Endothelial cell of umbilical vein (primary cell): ENCODE results near the gene DGUOK. TPM values are rescaled to one million over a fixed set of nuclear protein-coding genes. Genes with fewer than 3 reads are reported as not detected.

Experiments used
- BruUV-seq: library from RNA; stranded (reverse); fragments of 400-500 nt; replicated peaks from 2 replicates; lab custom pipeline; 2021; lab: Mats Ljungman, UMichigan
- CTCF ChIA-PET: fragments of 300-600, 350-600 bp; sonication (Branson Sonifier 250); formaldehyde crosslinking; loops from one replicate; lab custom pipeline; 2021; ENCODE audit warnings: antibody characterized with exemption, inconsistent platforms; lab: Charles Lee
- POLR2A ChIA-PET: fragments of 300-600, 350-600 bp; sonication (Branson Sonifier 250); formaldehyde crosslinking; loops from one replicate; lab custom pipeline; 2021; ENCODE audit warnings: antibody characterized with exemption, inconsistent platforms; lab: Charles Lee
- DNase-seq: peaks from one replicate; pipeline ENCODE4 v3.0.0-alpha.2; 2011; ENCODE audit warnings: low read depth, low spot score
- FAIRE-seq: peaks from 2 replicates; lab custom pipeline; 2011; peaks lifted over from hg19 to GRCh38; lab: Jason Lieb, UNC
- H2AFZ ChIP-seq: 2 replicates; pipeline ENCODE4 v1.6.0; 2012; ENCODE audit warnings: low read depth, low read length, control low read depth, inconsistent platforms
- H3K27ac ChIP-seq: 2 replicates; pipeline ENCODE4 v1.5.1; 2011; ENCODE audit warnings: low read depth, mild to moderate bottlenecking, control low read depth, low read length, moderate library complexity; ENCODE audit not compliant: insufficient read depth
- H3K27me3 ChIP-seq, 2 experiments: 2 replicates each; pipeline versions ENCODE4 v1.6.0 to v1.6.1; 2011; ENCODE audit warnings: low read length in 2 of 2, mixed read lengths in 1 of 2; ENCODE audit not compliant: control insufficient read depth in 2 of 2, insufficient read depth in 2 of 2
- H3K36me3 ChIP-seq, 2 experiments: 2 replicates in 1 of 2; 3 replicates in 1 of 2; pipeline ENCODE4 v1.5.1; 2011; ENCODE audit warnings: low read length in 2 of 2, mild to moderate bottlenecking in 1 of 2, moderate library complexity in 1 of 2; ENCODE audit not compliant: control insufficient read depth in 2 of 2, insufficient read depth in 2 of 2; ENCODE audit errors: extremely low read depth in 1 of 2
- H3K4me1 ChIP-seq: 3 replicates; pipeline ENCODE4 v1.5.1; 2011; ENCODE audit warnings: mild to moderate bottlenecking, low read length; ENCODE audit not compliant: control insufficient read depth, insufficient read depth; ENCODE audit errors: extremely low read depth
- H3K4me2 ChIP-seq: 2 replicates; pipeline ENCODE4 v1.6.1; 2011; ENCODE audit warnings: low read length, control low read depth, mixed read lengths; ENCODE audit not compliant: insufficient read depth
- H3K4me3 ChIP-seq, 3 experiments: fragments of 200-600 bp in 1 of 3; sonication (generic), shearing (Covaris generic) in 1 of 3; replicated peaks in 1 of 3; 2 replicates each; pipeline ENCODE4 v1.5.1; 2011 to 2016; ENCODE audit warnings: control low read depth in 3 of 3, low read length in 3 of 3, mild to moderate bottlenecking in 2 of 3, inconsistent platforms in 1 of 3, low read depth in 1 of 3, moderate library complexity in 1 of 3; ENCODE audit not compliant: insufficient read depth in 1 of 3
- H3K79me2 ChIP-seq: 2 replicates; pipeline ENCODE4 v1.6.0; 2012; ENCODE audit warnings: low read length, inconsistent platforms; ENCODE audit not compliant: control insufficient read depth, insufficient read depth
- H3K9ac ChIP-seq: replicated peaks from 2 replicates; pipeline ENCODE3; 2011; ENCODE audit warnings: low read length, control low read depth; ENCODE audit not compliant: insufficient read depth; ENCODE audit errors: extremely low read depth
- H3K9me1 ChIP-seq: replicated peaks from 3 replicates; pipeline ENCODE4 v1.6.0; 2011; ENCODE audit warnings: mild to moderate bottlenecking, low read length; ENCODE audit not compliant: control insufficient read depth, insufficient read depth; ENCODE audit errors: extremely low read depth
- H3K9me3 ChIP-seq: replicated peaks from 2 replicates; pipeline ENCODE4 v1.5.1; 2012; ENCODE audit warnings: low read length, inconsistent platforms; ENCODE audit not compliant: control insufficient read depth, insufficient read depth
- H4K20me1 ChIP-seq: replicated peaks from 2 replicates; pipeline ENCODE3; 2011; ENCODE audit warnings: mild to moderate bottlenecking, low read length; ENCODE audit not compliant: control insufficient read depth, insufficient read depth; ENCODE audit errors: extremely low read depth
- EZH2 ChIP-seq: IDR thresholded peaks from 2 replicates; pipeline ENCODE4 v1.6.1; 2012; ENCODE audit warnings: borderline replicate concordance, low read depth, mild to moderate bottlenecking, moderate library complexity, low read length, inconsistent platforms; ENCODE audit not compliant: severe bottlenecking
- FOS ChIP-seq: IDR thresholded peaks from 2 replicates; pipeline ENCODE4 v1.6.1; 2011; ENCODE audit warnings: mild to moderate bottlenecking, low read length, moderate library complexity, borderline replicate concordance; ENCODE audit not compliant: insufficient read depth
- GATA2 ChIP-seq: IDR thresholded peaks from 2 replicates; pipeline ENCODE4 v1.7.0; 2011; ENCODE audit warnings: low read depth, mild to moderate bottlenecking, moderate library complexity, mixed read lengths, low read length; ENCODE audit not compliant: insufficient read length, insufficient read depth
- JUN ChIP-seq: IDR thresholded peaks from 2 replicates; pipeline ENCODE4 v1.6.1; 2011; ENCODE audit warnings: borderline replicate concordance, low read depth; ENCODE audit not compliant: insufficient read length, insufficient read depth
- MAX ChIP-seq: IDR thresholded peaks from 2 replicates; pipeline ENCODE4 v1.6.1; 2011; ENCODE audit not compliant: insufficient read depth, insufficient read length
- MYC ChIP-seq: IDR thresholded peaks from one replicate; pipeline ENCODE4 v1.6.1; 2011; ENCODE audit warnings: mild to moderate bottlenecking, low read depth, low read length
- POLR2A ChIP-seq: IDR thresholded peaks from 2 replicates; pipeline ENCODE4 v1.6.1; 2012; ENCODE audit warnings: low read depth, mild to moderate bottlenecking, control low read depth, low read length
- POLR2AphosphoS5 ChIP-seq: IDR thresholded peaks from 2 replicates; pipeline ENCODE4 v1.6.1; 2012; ENCODE audit warnings: low read depth, mild to moderate bottlenecking, control low read depth, low read length, moderate library complexity; ENCODE audit not compliant: insufficient read depth
- dilution Hi-C: fragments of 300-500 bp; cut with MboI; formaldehyde crosslinking; loops from one replicate; pipeline ENCODE4 v1.15.0; 2019; ENCODE audit warnings: low sequenced_read_pairs; ENCODE audit not compliant: extremely low pct_ligation_motif_present
- intact Hi-C: fragments of 100-400 bp; cut with micrococcal nuclease; formaldehyde crosslinking; loops from one replicate; pipeline ENCODE4 v1.10.0; 2022
- polyA plus RNA-seq, 4 experiments: library from polyadenylated mRNA; depleted of rRNA in 3 of 4; stranded (reverse) in 3 of 4; unstranded in 1 of 4; fragments of >200 nt; gene quantifications; 2 replicates each; pipeline versions ENCODE4 v1.2.1 to v1.2.3, GENCODE V29; 2011 to 2012; ENCODE audit warnings: missing spikeins in 1 of 4
- total RNA-seq: library from RNA; stranded (reverse); gene quantifications from 2 replicates; pipeline ENCODE4 v1.2.3, GENCODE V29; 2021
- TF ChIP-seq, protein P1 (sequence below), 2 donors: IDR thresholded peaks; 1 replicate in 1 of 2; 2 replicates in 1 of 2; pipeline ENCODE4 v1.5.1; 2011; ENCODE audit warnings: low read length in 2 of 2, mild to moderate bottlenecking in 2 of 2, moderate library complexity in 2 of 2, control low read depth in 1 of 2, inconsistent platforms in 1 of 2, low read depth in 1 of 2; ENCODE audit not compliant: insufficient read depth in 1 of 2; ENCODE audit errors: extremely low read depth in 1 of 2

DGUOK gene
- total and polyA plus RNA-seq, 2 donors (not counting 3 experiments of a cell fraction or from before 2014, with no cell fraction given), result 51.8 to 77.5 TPM

DNA sequence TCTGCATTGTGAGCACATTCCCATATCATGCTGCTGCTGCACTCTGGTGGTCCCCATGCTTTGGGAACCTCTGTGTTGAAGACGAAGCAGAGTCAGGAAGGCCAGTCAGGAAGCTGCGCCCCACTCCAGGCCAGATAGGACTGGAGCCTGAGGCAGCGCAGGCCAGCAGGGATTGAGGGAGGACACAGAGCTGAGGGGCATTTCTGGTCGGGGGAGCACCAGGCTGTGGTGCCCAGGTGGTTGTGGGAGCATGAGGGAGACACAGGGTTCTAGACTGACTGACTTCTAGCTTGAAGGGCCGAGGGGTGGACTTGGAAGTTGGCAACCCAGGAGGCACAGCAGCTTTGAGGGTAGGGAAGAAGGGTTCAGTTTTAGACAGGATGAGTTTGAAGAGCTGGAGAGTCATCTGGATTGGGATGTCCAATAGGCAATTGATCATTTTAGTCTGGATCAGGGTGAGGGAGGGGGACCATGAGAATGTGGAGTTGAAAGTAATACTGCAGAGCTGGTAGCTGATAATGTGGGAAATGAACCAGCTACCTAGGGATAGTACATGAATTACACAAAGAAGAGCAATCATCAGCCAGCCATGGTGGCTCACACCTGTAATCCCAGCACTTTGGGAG, 35.3 kb upstream of the DGUOK start:
- H3K27ac ChIP-seq, result no peak overlapping the region
- no peak for TF ChIP-seq FOS
- TF ChIP-seq MAX, result no peak
- TF ChIP-seq EZH2, result no peak
- H2AFZ ChIP-seq, result no peak overlapping the region
- no peaks in the 10 kb centered on the region for H3K9me3 ChIP-seq
- POLR2A ChIA-PET, result no interaction called here
- no peaks in the 10 kb centered on the region for H4K20me1 ChIP-seq
- H3K4me3 ChIP-seq, result no peak overlapping the region
- no peak for DNase-seq
- H3K4me1 ChIP-seq, result no peaks in the 10 kb centered on the region
- no peak overlapping the region for H3K4me2 ChIP-seq
- FAIRE-seq, result no peak
- no peaks in the 10 kb centered on the region for H3K9me1 ChIP-seq
- dilution Hi-C loops (no loop called here), intact Hi-C loops (no loop called here)
- H3K79me2 ChIP-seq, result no peaks in the 10 kb centered on the region
- no peaks in the 10 kb centered on the region for H3K36me3 ChIP-seq
- H3K9ac ChIP-seq, result no peak overlapping the region
- CTCF ChIA-PET, result interaction anchor here (1.1 kb wide), 1 partner anchor 7 kb away, joined by 3 read pairs; no protein-coding TSS in a partner anchor
- peaks cover 0 to 4% of the 10 kb centered on the region in 2 experiments for H3K27me3 ChIP-seq
- no TSS peak for BruUV-seq

- ChIA-PET CTCF (interaction anchor here (0.6 to 0.8 kb wide), 2 partner anchors 12 to 221 kb away, joined by 3 read pairs; no protein-coding TSS in a partner anchor), POLR2A (no interaction called here)
- Histone ChIP-seq H3K9ac (no peak within 1 kb of the TSS), H3K27me3 (peaks cover 0 to 4% of the 10 kb centered on the region in 2 experiments), H3K27ac (no peak within 1 kb of the TSS), H3K36me3 (no peaks in the 10 kb centered on the region), H4K20me1 (no peaks in the 10 kb centered on the region), H3K9me1 (no peaks in the 10 kb centered on the region), H3K79me2 (no peaks in the 10 kb centered on the region), H3K4me3 (no peak within 1 kb of the TSS), H2AFZ (no peak within 1 kb of the TSS), H3K4me1 (no peaks in the 10 kb centered on the region), H3K9me3 (no peaks in the 10 kb centered on the region), H3K4me2 (no peak within 1 kb of the TSS)
- TF ChIP-seq GATA2 (no peak), POLR2AphosphoS5 (no peak), POLR2A (no peak), FOS (no peak), MYC (no peak), EZH2 (no peak), MAX (no peak), JUN (no peak)
- TF ChIP-seq, protein P1, sequence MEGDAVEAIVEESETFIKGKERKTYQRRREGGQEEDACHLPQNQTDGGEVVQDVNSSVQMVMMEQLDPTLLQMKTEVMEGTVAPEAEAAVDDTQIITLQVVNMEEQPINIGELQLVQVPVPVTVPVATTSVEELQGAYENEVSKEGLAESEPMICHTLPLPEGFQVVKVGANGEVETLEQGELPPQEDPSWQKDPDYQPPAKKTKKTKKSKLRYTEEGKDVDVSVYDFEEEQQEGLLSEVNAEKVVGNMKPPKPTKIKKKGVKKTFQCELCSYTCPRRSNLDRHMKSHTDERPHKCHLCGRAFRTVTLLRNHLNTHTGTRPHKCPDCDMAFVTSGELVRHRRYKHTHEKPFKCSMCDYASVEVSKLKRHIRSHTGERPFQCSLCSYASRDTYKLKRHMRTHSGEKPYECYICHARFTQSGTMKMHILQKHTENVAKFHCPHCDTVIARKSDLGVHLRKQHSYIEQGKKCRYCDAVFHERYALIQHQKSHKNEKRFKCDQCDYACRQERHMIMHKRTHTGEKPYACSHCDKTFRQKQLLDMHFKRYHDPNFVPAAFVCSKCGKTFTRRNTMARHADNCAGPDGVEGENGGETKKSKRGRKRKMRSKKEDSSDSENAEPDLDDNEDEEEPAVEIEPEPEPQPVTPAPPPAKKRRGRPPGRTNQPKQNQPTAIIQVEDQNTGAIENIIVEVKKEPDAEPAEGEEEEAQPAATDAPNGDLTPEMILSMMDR (IDR thresholded peaks at IDR 0.05; ENCODE audit: extremely low read depth in 1 of 2, insufficient read depth in 1 of 2, low read depth in 1 of 2, low read length in 2 of 2), result no peak
- dilution Hi-C loops, result no loop called here
- no TSS peak for BruUV-seq
- DNase-seq, result no peak
- intact Hi-C loops, result no loop called here
- no peak for FAIRE-seq
Observed at GRCh38 chr2:73892631-73893329, 33.9 kb upstream of the DGUOK start, which contains the start of gene ACTG2. TSS of gene ACTG2 (plus strand) at chr2:73893008. CDS start at chr2:73901312, 8,304 bp downstream.
